ENCODE results near the gene ULK4. TPM values are rescaled to one million over a fixed set of nuclear protein-coding genes. Genes with fewer than 3 reads are reported as not detected.

Gene ULK4
- total and polyA plus RNA-seq, 2 of the 4 experiments (the other 2 are of a cell fraction), result 2.7 to 5.0 TPM

DNA sequence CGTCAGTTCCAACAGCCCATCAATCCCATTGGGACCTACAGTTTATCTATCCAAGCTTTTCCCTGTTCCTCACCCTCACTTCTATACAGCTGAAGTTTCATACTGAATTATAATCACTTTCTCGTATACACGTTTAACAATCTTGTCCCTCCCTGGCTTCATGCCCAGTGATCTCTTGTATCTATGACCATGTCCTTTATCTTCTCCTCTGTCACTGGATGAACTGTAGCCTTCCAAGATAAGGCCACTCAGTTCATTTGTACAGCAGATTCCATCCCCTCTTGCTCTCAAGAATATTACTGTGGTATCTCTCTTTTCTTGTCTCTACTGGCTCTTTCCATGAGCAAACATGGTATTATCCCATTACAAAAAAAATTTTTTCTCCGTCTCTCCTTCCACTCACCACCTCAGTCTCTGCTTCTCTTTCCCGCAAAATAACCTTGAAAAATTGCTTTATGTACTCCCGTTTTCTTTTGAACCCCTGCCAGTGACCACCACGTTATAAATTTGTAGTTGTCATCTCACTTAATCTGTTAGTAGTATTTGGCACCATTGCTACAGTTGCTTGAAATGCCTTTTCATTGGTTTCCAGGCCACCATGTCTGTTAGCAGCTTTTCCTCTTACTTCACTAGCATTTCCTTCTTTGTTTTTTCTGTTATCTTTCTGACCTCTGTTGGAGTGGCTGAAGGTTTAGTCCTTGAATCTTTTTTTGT is 753.2 kb downstream of the ULK4 start:
- no peak overlapping the region for H3K23ac ChIP-seq (ENCODE audit: low read depth, low read length)
- WGBS, 2 experiments (ENCODE audit: extremely low coverage in 2 of 2, insufficient read length in 1 of 2), result 25 to 100% methylated on average over 2 of the region's 7 CpGs
- CTCF ChIA-PET, result no interaction called here
- H4K20me1 ChIP-seq (ENCODE audit: insufficient read depth, low read length), result peaks cover 96% of the 10 kb centered on the region
- H2AFZ ChIP-seq (replicated peaks; ENCODE audit: low read length, poor library complexity), result no peak overlapping the region
- H3K27ac ChIP-seq (ENCODE audit: insufficient read depth, low read length), result no peak overlapping the region
- no TSS peak for BruUV-seq (replicated peaks)
- H2BK15ac ChIP-seq (ENCODE audit: low read depth, low read length), result no peak overlapping the region
- H2AK5ac ChIP-seq (ENCODE audit: low read depth, low read length), result no peak overlapping the region
- H3K56ac ChIP-seq (ENCODE audit: extremely low read depth, insufficient read depth, low read length), result no peak overlapping the region
- H4K5ac ChIP-seq (ENCODE audit: low read depth, low read length), result no peak overlapping the region
- H3K9me3 ChIP-seq (ENCODE audit: control insufficient read depth, insufficient read depth, low read length), result no peaks in the 10 kb centered on the region
- peaks cover 8% of the 10 kb centered on the region for H3K4me1 ChIP-seq (ENCODE audit: control insufficient read depth, insufficient read depth, low read length)
- H3K9ac ChIP-seq (ENCODE audit: low read depth, low read length), result no peak overlapping the region
- no peak overlapping the region for H3K14ac ChIP-seq (replicated peaks; ENCODE audit: low read depth, low read length)
- H2BK120ac ChIP-seq (ENCODE audit: low read depth, low read length), result no peak overlapping the region
- peaks cover 2% of the 10 kb centered on the region; the same call in 1 of the 2 replicates for H3K9me1 ChIP-seq (ENCODE audit: insufficient read depth, low read length)
- DNase-seq (no peak), ATAC-seq (ENCODE audit: low read depth) (no peak)
- H4K91ac ChIP-seq (ENCODE audit: insufficient read depth, low read depth, low read length), result no peak overlapping the region
- no peak overlapping the region for H2BK20ac ChIP-seq (ENCODE audit: low read depth, low read length)
- no peak overlapping the region for H3K4ac ChIP-seq (ENCODE audit: low read depth, low read length)
- in situ Hi-C loops (cut with MboI; ENCODE audit: low sequenced_read_pairs), result loop anchor here (25.0 kb wide), 1 partner anchor 479 kb away; no protein-coding TSS in a partner anchor
- H3K27me3 ChIP-seq (ENCODE audit: control insufficient read depth, insufficient read depth, low read length), result no peaks in the 10 kb centered on the region
- POLR2A ChIA-PET (ENCODE audit: unreplicated experiment), result interaction anchor here (1.3 kb wide), 1 partner anchor 9 kb away, joined by 7 read pairs; the partner anchor contains the start of gene CTNNB1
- H3K18ac ChIP-seq (ENCODE audit: low read depth, low read length), result no peak overlapping the region
- H3K4me3 ChIP-seq (ENCODE audit: insufficient read depth, low read depth, low read length), result no peak overlapping the region
- no peak for TF ChIP-seq FOS (IDR thresholded peaks at IDR 0.05; ENCODE audit: low read depth, low read length)
- no peak for TF ChIP-seq BHLHE40 (IDR thresholded peaks at IDR 0.05; ENCODE audit: low read depth, low read length)
- TF ChIP-seq CEBPB (IDR thresholded peaks at IDR 0.05; ENCODE audit: low read depth, low read length), result no peak
- no peak for TF ChIP-seq MXI1 (IDR thresholded peaks at IDR 0.05; ENCODE audit: borderline replicate concordance, low read depth, low read length)
- TF ChIP-seq CHD1 (IDR thresholded peaks at IDR 0.05; ENCODE audit: low read depth, low read length), result no peak
- TF ChIP-seq RCOR1 (IDR thresholded peaks at IDR 0.05; ENCODE audit: insufficient replicate concordance, low read length), result no peak
- no peak for TF ChIP-seq POLR2A (IDR thresholded peaks at IDR 0.05; ENCODE audit: low read depth, low read length)
- TF ChIP-seq USF2 (IDR thresholded peaks at IDR 0.05; ENCODE audit: low read depth, low read length), result no peak
- no peak for TF ChIP-seq SMC3 (IDR thresholded peaks at IDR 0.05; ENCODE audit: low read depth, low read length)
- no peak for TF ChIP-seq RFX5 (IDR thresholded peaks at IDR 0.05; ENCODE audit: low read depth, low read length)
- TF ChIP-seq MAZ (IDR thresholded peaks at IDR 0.05; ENCODE audit: borderline replicate concordance, low read depth, low read length), result no peak
- no peak for TF ChIP-seq ELK1 (IDR thresholded peaks at IDR 0.05; ENCODE audit: borderline replicate concordance, low read depth, low read length)
- TF ChIP-seq RAD21 (IDR thresholded peaks at IDR 0.05; ENCODE audit: low read length), result no peak
- TF ChIP-seq NFE2L2 (IDR thresholded peaks at IDR 0.05; ENCODE audit: low read depth, low read length), result no peak
- TF ChIP-seq, protein P1, sequence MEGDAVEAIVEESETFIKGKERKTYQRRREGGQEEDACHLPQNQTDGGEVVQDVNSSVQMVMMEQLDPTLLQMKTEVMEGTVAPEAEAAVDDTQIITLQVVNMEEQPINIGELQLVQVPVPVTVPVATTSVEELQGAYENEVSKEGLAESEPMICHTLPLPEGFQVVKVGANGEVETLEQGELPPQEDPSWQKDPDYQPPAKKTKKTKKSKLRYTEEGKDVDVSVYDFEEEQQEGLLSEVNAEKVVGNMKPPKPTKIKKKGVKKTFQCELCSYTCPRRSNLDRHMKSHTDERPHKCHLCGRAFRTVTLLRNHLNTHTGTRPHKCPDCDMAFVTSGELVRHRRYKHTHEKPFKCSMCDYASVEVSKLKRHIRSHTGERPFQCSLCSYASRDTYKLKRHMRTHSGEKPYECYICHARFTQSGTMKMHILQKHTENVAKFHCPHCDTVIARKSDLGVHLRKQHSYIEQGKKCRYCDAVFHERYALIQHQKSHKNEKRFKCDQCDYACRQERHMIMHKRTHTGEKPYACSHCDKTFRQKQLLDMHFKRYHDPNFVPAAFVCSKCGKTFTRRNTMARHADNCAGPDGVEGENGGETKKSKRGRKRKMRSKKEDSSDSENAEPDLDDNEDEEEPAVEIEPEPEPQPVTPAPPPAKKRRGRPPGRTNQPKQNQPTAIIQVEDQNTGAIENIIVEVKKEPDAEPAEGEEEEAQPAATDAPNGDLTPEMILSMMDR (conservative IDR thresholded peaks at IDR 0.05; ENCODE audit: low read depth, low read length), result no peak
- no peak for TF ChIP-seq MAFK (IDR thresholded peaks at IDR 0.05; ENCODE audit: low read depth, low read length)
- dilution Hi-C loops (cut with HindIII; ENCODE audit: low sequenced_read_pairs, unreplicated experiment), result no loop called here
- no peak overlapping the region for H2BK5ac ChIP-seq (ENCODE audit: low read depth, low read length, poor library complexity, severe bottlenecking)
- no peak overlapping the region for H3K4me2 ChIP-seq (ENCODE audit: low read depth, low read length)
- intact Hi-C loops (cut with micrococcal nuclease), result no loop called here
- peaks cover 0 to 51% of the 10 kb centered on the region in 2 experiments; a peak in 2 of 4 replicates for H3K79me1 ChIP-seq (ENCODE audit: low read depth in 1 of 2, low read length in 2 of 2)
- H4K8ac ChIP-seq (ENCODE audit: low read depth in 2 of 2, low read length in 2 of 2), result no peak overlapping the region
- no peaks in the 10 kb centered on the region for H3K36me3 ChIP-seq (ENCODE audit: control insufficient read depth, insufficient read depth, low read length)
- H2AK9ac ChIP-seq (replicated peaks; ENCODE audit: low read depth, low read length, poor library complexity), result no peak overlapping the region
